Fibroblast of the aortic adventitia (primary cell): ENCODE data around the gene MLPH. TPM values are rescaled to one million over a fixed set of nuclear protein-coding genes. Genes with fewer than 3 reads are reported as not detected.

Experiments used
- DNase-seq: peaks from one replicate; pipeline ENCODE4 v3.0.0-alpha.2; 2010; ENCODE audit warnings: low read depth
- H3K4me3 ChIP-seq: 2 replicates; pipeline ENCODE4 v1.5.1; 2011; ENCODE audit warnings: low read depth, mild to moderate bottlenecking, control low read depth, low read length, moderate library complexity
- total RNA-seq: library from RNA; depleted of rRNA; stranded (reverse); fragments of >200 nt; gene quantifications from 2 replicates; pipeline ENCODE4 v1.2.3, GENCODE V29; 2012; ENCODE audit warnings: low replicate concordance
- TF ChIP-seq, protein P1 (sequence below): IDR thresholded peaks from 2 replicates; pipeline ENCODE4 v1.5.1; 2011; ENCODE audit warnings: mild to moderate bottlenecking, low read length, control low read depth, inconsistent platforms; ENCODE audit not compliant: insufficient read depth

Gene MLPH
- total RNA-seq, 1 donor: 5.2 TPM

DNA sequence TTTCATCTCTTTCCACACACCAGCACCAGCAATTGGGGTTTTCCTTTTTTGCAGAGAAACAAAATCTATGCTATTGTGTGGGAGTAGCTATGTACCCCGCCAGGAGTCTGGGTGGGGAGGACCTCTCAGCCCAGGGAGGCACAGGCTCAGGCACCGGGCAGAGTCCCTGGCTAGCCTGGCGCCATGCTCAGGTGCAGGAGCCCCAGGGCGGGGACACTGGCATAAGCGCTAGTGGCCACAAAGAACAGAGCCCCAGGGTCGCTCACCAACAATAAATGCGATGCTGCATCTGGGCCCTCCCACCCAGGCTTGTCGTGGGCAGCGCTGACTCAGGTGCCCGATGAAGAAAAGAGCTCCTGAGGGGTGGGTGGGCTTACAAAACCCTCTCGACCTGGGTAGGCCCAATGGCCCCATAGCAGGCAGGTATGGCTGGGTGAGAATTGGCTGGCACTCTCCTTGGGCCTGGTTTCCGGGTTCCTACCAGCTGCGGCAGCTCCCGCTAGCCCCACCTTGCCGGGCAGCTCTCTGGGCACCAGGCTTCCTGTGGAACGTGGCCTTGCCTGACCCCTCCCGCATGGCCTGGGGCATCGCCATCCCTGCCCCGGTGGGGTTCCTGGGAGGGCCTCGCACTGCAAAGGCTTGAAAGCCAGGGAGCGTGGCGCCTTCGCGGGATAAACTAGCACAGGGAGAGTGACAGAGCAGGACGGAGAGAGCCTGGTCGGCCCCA, 41.3 kb upstream of the MLPH start:
- TF ChIP-seq, protein P1, sequence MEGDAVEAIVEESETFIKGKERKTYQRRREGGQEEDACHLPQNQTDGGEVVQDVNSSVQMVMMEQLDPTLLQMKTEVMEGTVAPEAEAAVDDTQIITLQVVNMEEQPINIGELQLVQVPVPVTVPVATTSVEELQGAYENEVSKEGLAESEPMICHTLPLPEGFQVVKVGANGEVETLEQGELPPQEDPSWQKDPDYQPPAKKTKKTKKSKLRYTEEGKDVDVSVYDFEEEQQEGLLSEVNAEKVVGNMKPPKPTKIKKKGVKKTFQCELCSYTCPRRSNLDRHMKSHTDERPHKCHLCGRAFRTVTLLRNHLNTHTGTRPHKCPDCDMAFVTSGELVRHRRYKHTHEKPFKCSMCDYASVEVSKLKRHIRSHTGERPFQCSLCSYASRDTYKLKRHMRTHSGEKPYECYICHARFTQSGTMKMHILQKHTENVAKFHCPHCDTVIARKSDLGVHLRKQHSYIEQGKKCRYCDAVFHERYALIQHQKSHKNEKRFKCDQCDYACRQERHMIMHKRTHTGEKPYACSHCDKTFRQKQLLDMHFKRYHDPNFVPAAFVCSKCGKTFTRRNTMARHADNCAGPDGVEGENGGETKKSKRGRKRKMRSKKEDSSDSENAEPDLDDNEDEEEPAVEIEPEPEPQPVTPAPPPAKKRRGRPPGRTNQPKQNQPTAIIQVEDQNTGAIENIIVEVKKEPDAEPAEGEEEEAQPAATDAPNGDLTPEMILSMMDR: no peak
- no peak overlapping the region for H3K4me3 ChIP-seq
- no peak for DNase-seq

DNA sequence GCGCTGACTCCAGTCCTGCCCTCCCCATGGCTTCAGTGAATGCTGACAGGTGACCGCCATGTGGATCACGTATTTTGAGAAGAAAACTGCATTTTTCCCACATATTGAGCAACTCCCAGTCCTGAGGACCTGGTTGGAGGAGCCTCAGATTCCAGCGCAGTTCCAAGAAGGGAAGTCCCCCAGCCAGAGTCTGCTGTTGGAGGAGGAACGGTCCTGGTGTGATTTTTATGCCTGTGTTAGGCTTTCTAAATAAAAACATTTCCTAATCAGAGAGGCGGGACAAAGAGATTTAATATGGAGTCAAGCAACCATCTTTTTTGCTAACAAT, 40.7 kb upstream of the MLPH start:
- no peak overlapping the region for H3K4me3 ChIP-seq
- no peak for DNase-seq
- TF ChIP-seq, protein P1: no peak

DNA sequence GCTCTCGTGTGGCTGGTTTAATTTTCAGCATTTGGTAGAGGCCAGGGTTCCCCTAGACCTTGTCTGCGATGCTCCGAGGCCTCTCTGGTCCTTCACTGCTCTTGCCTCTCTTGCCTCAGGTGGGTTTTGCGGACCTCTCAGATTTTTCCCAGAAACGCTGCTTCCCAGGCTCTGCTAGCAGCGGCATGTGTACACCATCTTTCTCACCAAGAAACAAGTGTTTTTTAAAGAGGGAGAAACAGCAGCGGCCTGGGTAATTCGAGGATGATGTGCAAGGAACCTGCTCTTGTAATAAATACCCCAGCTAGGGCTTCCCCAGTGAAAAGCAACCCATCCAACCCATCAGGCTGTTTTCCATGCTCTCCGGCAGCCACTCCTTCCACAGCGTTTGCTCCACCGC, 39.6 kb upstream of the MLPH start:
- H3K4me3 ChIP-seq: no peak overlapping the region
- no peak for DNase-seq
- TF ChIP-seq, protein P1: no peak

DNA sequence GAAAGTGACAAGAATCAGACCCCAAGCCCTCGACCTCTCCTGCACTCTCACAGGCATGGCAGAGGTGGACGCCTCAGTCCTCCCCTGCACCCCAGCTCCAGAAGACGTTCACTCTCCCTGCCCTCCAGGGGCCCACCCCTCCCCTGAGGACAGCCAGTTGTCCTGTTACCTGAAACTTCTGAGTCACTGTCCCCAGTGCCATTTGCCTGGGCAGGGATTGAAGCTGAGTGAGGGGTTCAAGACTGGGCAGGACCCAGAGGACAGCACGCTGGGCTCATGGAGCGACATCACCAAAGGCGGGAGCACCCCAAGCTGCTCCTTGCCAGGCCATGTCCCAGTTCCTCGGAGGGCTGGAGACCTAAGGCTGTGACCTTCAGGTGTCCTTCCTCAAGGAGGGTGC, 38.9 kb upstream of the MLPH start:
- H3K4me3 ChIP-seq: no peak overlapping the region
- no peak for DNase-seq
- TF ChIP-seq, protein P1: no peak

DNA sequence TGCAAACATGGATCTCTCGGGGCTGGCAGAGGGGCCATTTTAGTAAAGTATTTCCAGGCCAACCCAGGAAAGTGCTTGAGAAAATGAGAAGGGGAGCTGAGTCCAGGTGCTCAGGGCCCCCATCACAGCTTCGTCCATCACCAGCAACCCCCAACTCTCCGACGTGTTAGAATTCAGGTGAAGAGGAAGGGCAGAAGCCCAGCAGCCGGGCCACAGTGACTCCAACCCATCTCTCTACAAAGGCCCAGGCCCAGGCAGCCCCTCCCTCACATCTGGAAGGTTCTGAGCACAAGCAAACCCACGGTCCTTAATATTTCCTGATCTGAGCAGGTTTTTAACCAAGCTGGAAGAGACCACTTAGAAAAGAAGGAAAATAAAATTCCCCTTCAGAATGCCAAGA, 38.4 kb upstream of the MLPH start:
- no peak for DNase-seq
- TF ChIP-seq, protein P1: no peak
- H3K4me3 ChIP-seq: no peak overlapping the region

DNA sequence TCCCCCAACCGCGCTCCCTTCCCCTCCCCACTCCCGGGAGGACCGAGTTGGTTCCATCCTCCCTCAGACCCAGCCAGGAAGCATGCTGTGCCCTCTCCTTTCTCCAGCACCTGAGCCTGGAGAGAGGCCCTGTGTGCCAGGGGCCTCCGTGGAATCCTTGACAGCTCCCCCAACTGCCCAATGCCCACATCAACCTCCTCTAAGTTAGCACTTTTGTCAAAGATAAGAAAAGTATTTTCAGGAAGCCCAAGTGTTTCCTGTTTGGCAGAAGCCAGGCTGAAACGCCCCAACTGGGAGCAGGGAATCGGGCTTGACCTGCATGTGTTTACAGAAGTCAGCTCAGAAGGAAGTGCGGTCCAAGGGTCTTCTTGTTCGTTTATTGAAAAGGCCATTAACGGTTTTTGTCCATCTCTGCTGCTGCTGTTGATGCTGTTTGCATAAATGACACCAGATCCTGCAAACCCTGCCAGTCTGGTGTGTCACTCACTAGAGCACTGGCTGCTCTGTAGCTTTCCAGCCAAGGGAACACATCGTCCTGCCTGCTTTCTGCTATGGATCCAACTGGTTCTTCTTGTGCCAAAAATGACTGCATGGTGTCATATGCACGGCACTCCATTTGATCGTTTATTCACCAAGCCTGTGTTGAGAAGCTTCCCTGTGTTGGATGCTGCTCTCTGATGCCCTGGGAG, 37.7 kb upstream of the MLPH start:
- peak; percentile 70 for DNase-seq
- TF ChIP-seq, protein P1: no peak
- H3K4me3 ChIP-seq: no peak overlapping the region

DNA sequence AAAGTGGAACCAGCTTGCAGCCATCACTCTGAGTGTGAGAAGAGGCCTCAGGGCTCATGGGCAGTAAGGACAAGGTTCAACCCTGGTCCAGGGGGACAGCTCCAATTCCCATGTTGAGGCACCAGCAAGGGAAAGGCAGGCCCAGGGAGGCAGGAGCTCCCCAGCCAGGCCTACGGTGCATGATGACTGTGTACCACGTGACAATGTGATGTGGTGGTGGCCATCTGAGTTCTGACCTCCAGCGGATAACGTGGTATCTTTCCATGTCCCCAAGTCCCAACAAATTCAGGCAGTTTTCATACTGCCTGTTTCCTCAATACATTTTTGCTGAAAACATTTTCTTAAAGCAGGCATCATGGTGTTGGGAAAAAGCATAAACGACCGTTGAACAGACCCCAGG, 36.9 kb upstream of the MLPH start:
- DNase-seq: no peak
- TF ChIP-seq, protein P1: no peak
- H3K4me3 ChIP-seq: no peak overlapping the region
